ENCODE results near the gene SARS1.
A peak's percentile ranks its signal among the peaks of the same experiment; 100 is the strongest.

Gene SARS1

GRCh38 chr1:109252167-109252892, 38.6 kb downstream of the SARS1 start:
- peaks cover 28% of the 10 kb centered on the region for H3K4me1 ChIP-seq
- no peak overlapping the region for H3K4me3 ChIP-seq
- in situ Hi-C loops (cut with MboI; ENCODE audit: low sequenced_read_pairs) = no loop called here
- no peaks in the 10 kb centered on the region; the same call in 1 of the 2 replicates for H3K9me3 ChIP-seq
- no peak for DNase-seq (ENCODE audit: low spot score in 2 of 2)
- no peaks in the 10 kb centered on the region; the same call in 1 of the 2 replicates for H3K36me3 ChIP-seq (replicated peaks)
- no peaks in the 10 kb centered on the region for H3K27me3 ChIP-seq (ENCODE audit: low read depth)

- no peaks in the 10 kb centered on the region for H3K27me3 ChIP-seq (ENCODE audit: low read depth)
- no peak overlapping the region for H3K4me3 ChIP-seq
- H3K36me3 ChIP-seq (replicated peaks) = no peaks in the 10 kb centered on the region; the same call in 1 of the 2 replicates
- in situ Hi-C loops (cut with MboI; ENCODE audit: low sequenced_read_pairs) = no loop called here
- peaks cover 28% of the 10 kb centered on the region for H3K4me1 ChIP-seq
- no peaks in the 10 kb centered on the region; the same call in 1 of the 2 replicates for H3K9me3 ChIP-seq
- DNase-seq (ENCODE audit: low spot score in 2 of 2) = peak in 1 of 2 experiments; percentile 37
Observed at GRCh38 chr1:109252893-109253802, 39.4 kb downstream of the SARS1 start.

- DNase-seq (ENCODE audit: low spot score in 2 of 2) = peak in 1 of 2 experiments; percentile 46
- H3K4me1 ChIP-seq = peaks cover 26% of the 10 kb centered on the region
- H3K4me3 ChIP-seq = no peak overlapping the region
- H3K27me3 ChIP-seq (ENCODE audit: low read depth) = no peaks in the 10 kb centered on the region
- H3K9me3 ChIP-seq = no peaks in the 10 kb centered on the region; the same call in 1 of the 2 replicates
- H3K36me3 ChIP-seq (replicated peaks) = peaks cover under 1% of the 10 kb centered on the region; the same call in 1 of the 2 replicates
- in situ Hi-C loops (cut with MboI; ENCODE audit: low sequenced_read_pairs) = no loop called here
Observed at GRCh38 chr1:109253803-109254620, 40.3 kb downstream of the SARS1 start.

- Histone ChIP-seq H3K4me3 (no peak overlapping the region; the same call in 1 of the 2 replicates), H3K36me3 (replicated peaks) (peaks cover 4% of the 10 kb centered on the region; the same call in 1 of the 2 replicates), H3K4me1 (peaks cover 23% of the 10 kb centered on the region), H3K27me3 (ENCODE audit: low read depth) (no peaks in the 10 kb centered on the region), H3K9me3 (no peaks in the 10 kb centered on the region; the same call in 1 of the 2 replicates)
- in situ Hi-C loops (cut with MboI; ENCODE audit: low sequenced_read_pairs) = no loop called here
- DNase-seq (ENCODE audit: low spot score in 2 of 2) = peak in 1 of 2 experiments; percentile 45
Observed at GRCh38 chr1:109254621-109255096, 40.9 kb downstream of the SARS1 start.

GRCh38 chr1:109255097-109255651, 41.5 kb downstream of the SARS1 start:
- peak in 1 of 2 experiments; percentile 39 for DNase-seq (ENCODE audit: low spot score in 2 of 2)
- no peaks in the 10 kb centered on the region for H3K27me3 ChIP-seq (ENCODE audit: low read depth)
- H3K9me3 ChIP-seq = no peaks in the 10 kb centered on the region; the same call in 1 of the 2 replicates
- H3K4me3 ChIP-seq = no peak overlapping the region; the same call in 1 of the 2 replicates
- in situ Hi-C loops (cut with MboI; ENCODE audit: low sequenced_read_pairs) = no loop called here
- H3K4me1 ChIP-seq = peaks cover 21% of the 10 kb centered on the region
- H3K36me3 ChIP-seq (replicated peaks) = peaks cover 4% of the 10 kb centered on the region; the same call in 1 of the 2 replicates

- in situ Hi-C loops (cut with MboI; ENCODE audit: low sequenced_read_pairs) = no loop called here
- no peak for DNase-seq (ENCODE audit: low spot score in 2 of 2)
- Histone ChIP-seq H3K27me3 (ENCODE audit: low read depth) (no peaks in the 10 kb centered on the region), H3K4me1 (peaks cover 19% of the 10 kb centered on the region), H3K9me3 (no peaks in the 10 kb centered on the region; the same call in 1 of the 2 replicates), H3K36me3 (replicated peaks) (peaks cover 4% of the 10 kb centered on the region; the same call in 1 of the 2 replicates), H3K4me3 (no peak overlapping the region)
Observed at GRCh38 chr1:109255678-109256077, 42.0 kb downstream of the SARS1 start.

- H3K27me3 ChIP-seq (ENCODE audit: low read depth) = no peaks in the 10 kb centered on the region
- H3K4me1 ChIP-seq = peaks cover 19% of the 10 kb centered on the region
- H3K9me3 ChIP-seq = no peaks in the 10 kb centered on the region; the same call in 1 of the 2 replicates
- no peak overlapping the region for H3K4me3 ChIP-seq
- DNase-seq (ENCODE audit: low spot score in 2 of 2) = no peak
- in situ Hi-C loops (cut with MboI; ENCODE audit: low sequenced_read_pairs) = no loop called here
- H3K36me3 ChIP-seq (replicated peaks) = peaks cover 4% of the 10 kb centered on the region; the same call in 1 of the 2 replicates
Observed at GRCh38 chr1:109256085-109256484, 42.4 kb downstream of the SARS1 start.

GRCh38 chr1:109256971-109257681, 43.4 kb downstream of the SARS1 start:
- Histone ChIP-seq H3K4me3 (no peak overlapping the region), H3K4me1 (peaks cover 19% of the 10 kb centered on the region), H3K36me3 (replicated peaks) (peaks cover 4% of the 10 kb centered on the region; the same call in 1 of the 2 replicates), H3K27me3 (ENCODE audit: low read depth) (no peaks in the 10 kb centered on the region), H3K9me3 (no peaks in the 10 kb centered on the region)
- in situ Hi-C loops (cut with MboI; ENCODE audit: low sequenced_read_pairs) = no loop called here
- DNase-seq (ENCODE audit: low spot score in 2 of 2) = no peak

- H3K36me3 ChIP-seq (replicated peaks) = peaks cover 4% of the 10 kb centered on the region
- peaks cover 19% of the 10 kb centered on the region for H3K4me1 ChIP-seq
- in situ Hi-C loops (cut with MboI; ENCODE audit: low sequenced_read_pairs) = no loop called here
- no peak overlapping the region for H3K4me3 ChIP-seq
- DNase-seq (ENCODE audit: low spot score in 2 of 2) = no peak
- H3K27me3 ChIP-seq (ENCODE audit: low read depth) = no peaks in the 10 kb centered on the region
- H3K9me3 ChIP-seq = no peaks in the 10 kb centered on the region
Observed at GRCh38 chr1:109257682-109258421, 44.1 kb downstream of the SARS1 start.

GRCh38 chr1:109258481-109259466, 45.1 kb downstream of the SARS1 start:
- no peak for DNase-seq (ENCODE audit: low spot score in 2 of 2)
- peaks cover 4% of the 10 kb centered on the region for H3K36me3 ChIP-seq (replicated peaks)

More at GRCh38 chr1:109258481-109259466, 45.1 kb downstream of the SARS1 start:
- H3K4me1 ChIP-seq = peaks cover 14% of the 10 kb centered on the region
- in situ Hi-C loops (cut with MboI; ENCODE audit: low sequenced_read_pairs) = no loop called here
- H3K27me3 ChIP-seq (ENCODE audit: low read depth) = no peaks in the 10 kb centered on the region
- no peaks in the 10 kb centered on the region for H3K9me3 ChIP-seq
- H3K4me3 ChIP-seq = no peak overlapping the region
